Measurements from ENCODE around the gene SLF2. TPM values are rescaled to one million over a fixed set of nuclear protein-coding genes. Genes with fewer than 3 reads are reported as not detected.

The SLF2 gene
- total RNA-seq, 1 donor from 2014 or later, result 22.2 TPM

GRCh38 chr10:100939763-100940344 is 27.1 kb downstream of the SLF2 start:
- no peak overlapping the region for H3K4me3 ChIP-seq (ENCODE audit: low read depth, low read length)
- H3K36me3 ChIP-seq (ENCODE audit: control insufficient read depth, insufficient read depth, low read length), result peaks cover 1% of the 10 kb centered on the region
- no peaks in the 10 kb centered on the region for H3K27me3 ChIP-seq (ENCODE audit: control insufficient read depth, insufficient read depth, low read length)
- TF ChIP-seq CTCF (IDR thresholded peaks at IDR 0.05; ENCODE audit: insufficient read depth, low read length, poor library complexity, severe bottlenecking), result no peak
- no peak for DNase-seq (ENCODE audit: low read depth)

- no peak overlapping the region for H3K4me3 ChIP-seq (ENCODE audit: low read depth, low read length)
- DNase-seq (ENCODE audit: low read depth), result no peak
Measured at GRCh38 chr10:100942229-100942628, 29.5 kb downstream of the SLF2 start.

GRCh38 chr10:100943508-100943907 is 30.7 kb downstream of the SLF2 start:
- H3K27me3 ChIP-seq (ENCODE audit: control insufficient read depth, insufficient read depth, low read length), result no peaks in the 10 kb centered on the region
- H3K36me3 ChIP-seq (ENCODE audit: control insufficient read depth, insufficient read depth, low read length), result peaks cover 1% of the 10 kb centered on the region
- no peak for TF ChIP-seq CTCF (IDR thresholded peaks at IDR 0.05; ENCODE audit: insufficient read depth, low read length, poor library complexity, severe bottlenecking)
- no peak for DNase-seq (ENCODE audit: low read depth)
- H3K4me3 ChIP-seq (ENCODE audit: low read depth, low read length), result no peak overlapping the region

More at GRCh38 chr10:100942229-100942628, 29.5 kb downstream of the SLF2 start:
- no peak for TF ChIP-seq CTCF (IDR thresholded peaks at IDR 0.05; ENCODE audit: insufficient read depth, low read length, poor library complexity, severe bottlenecking)
- peaks cover 1% of the 10 kb centered on the region for H3K36me3 ChIP-seq (ENCODE audit: control insufficient read depth, insufficient read depth, low read length)
- no peaks in the 10 kb centered on the region for H3K27me3 ChIP-seq (ENCODE audit: control insufficient read depth, insufficient read depth, low read length)

- Histone ChIP-seq H3K4me3 (ENCODE audit: low read depth, low read length) (no peak overlapping the region), H3K27me3 (ENCODE audit: control insufficient read depth, insufficient read depth, low read length) (no peaks in the 10 kb centered on the region), H3K36me3 (ENCODE audit: control insufficient read depth, insufficient read depth, low read length) (no peaks in the 10 kb centered on the region)
- DNase-seq (ENCODE audit: low read depth), result no peak
- no peak for TF ChIP-seq CTCF (IDR thresholded peaks at IDR 0.05; ENCODE audit: insufficient read depth, low read length, poor library complexity, severe bottlenecking)
Measured at GRCh38 chr10:100945754-100946153, 33.0 kb downstream of the SLF2 start.

GRCh38 chr10:100948916-100949315 is 36.2 kb downstream of the SLF2 start:
- no peak for TF ChIP-seq CTCF (IDR thresholded peaks at IDR 0.05; ENCODE audit: insufficient read depth, low read length, poor library complexity, severe bottlenecking)

GRCh38 chr10:100960251-100960650 is 47.5 kb downstream of the SLF2 start:
- TF ChIP-seq CTCF (IDR thresholded peaks at IDR 0.05; ENCODE audit: insufficient read depth, low read length, poor library complexity, severe bottlenecking), result no peak
- H3K27me3 ChIP-seq (ENCODE audit: control insufficient read depth, insufficient read depth, low read length), result no peaks in the 10 kb centered on the region
- no peak overlapping the region for H3K4me3 ChIP-seq (ENCODE audit: low read depth, low read length)
- no peak for DNase-seq (ENCODE audit: low read depth)
- peaks cover 2% of the 10 kb centered on the region for H3K36me3 ChIP-seq (ENCODE audit: control insufficient read depth, insufficient read depth, low read length)

More at GRCh38 chr10:100948916-100949315, 36.2 kb downstream of the SLF2 start:
- H3K36me3 ChIP-seq (ENCODE audit: control insufficient read depth, insufficient read depth, low read length), result no peaks in the 10 kb centered on the region
- H3K27me3 ChIP-seq (ENCODE audit: control insufficient read depth, insufficient read depth, low read length), result no peaks in the 10 kb centered on the region
- no peak overlapping the region for H3K4me3 ChIP-seq (ENCODE audit: low read depth, low read length)
- no peak for DNase-seq (ENCODE audit: low read depth)

Measured in kidney epithelial cell (primary cell).